LNCaP clone FGC (cell line): ENCODE results near the gene PIP5K1B.

Experiments used
- DNase-seq: peaks from one replicate; pipeline ENCODE4 v3.0.0-alpha.2; 2011; ENCODE audit warnings: low read depth
- H3K4me3 ChIP-seq: 2 replicates; pipeline ENCODE4 v1.5.1; 2011; ENCODE audit warnings: mild to moderate bottlenecking, low read depth, low read length, control low read depth
- TF ChIP-seq, protein P1 (sequence below): IDR thresholded peaks from 2 replicates; pipeline ENCODE4 v1.5.1; 2012; ENCODE audit warnings: mild to moderate bottlenecking; ENCODE audit not compliant: control insufficient read depth, insufficient read depth; ENCODE audit errors: extremely low read depth

The PIP5K1B gene

DNA sequence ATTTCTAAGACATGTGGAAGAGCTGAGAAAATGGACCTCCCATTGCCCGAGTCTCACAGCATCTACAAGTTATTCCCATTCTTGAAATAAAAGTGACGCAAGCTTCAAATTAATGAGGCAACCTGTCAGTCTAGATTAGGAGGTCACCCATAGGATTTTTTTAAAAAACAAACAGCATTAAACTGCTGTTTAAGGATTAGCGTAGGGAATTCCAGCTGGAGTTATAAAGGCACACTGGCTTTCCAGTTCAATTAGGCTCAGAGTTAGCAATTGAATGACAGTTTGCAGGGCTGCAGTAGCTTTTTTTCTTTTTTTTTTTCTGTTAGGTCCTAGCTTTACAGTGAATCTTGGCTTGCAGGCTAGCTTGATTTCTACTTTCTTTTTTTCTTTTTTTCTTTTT lies 292.6 kb downstream of the PIP5K1B start:
- DNase-seq: no peak
- no peak overlapping the region for H3K4me3 ChIP-seq
- TF ChIP-seq, protein P1, sequence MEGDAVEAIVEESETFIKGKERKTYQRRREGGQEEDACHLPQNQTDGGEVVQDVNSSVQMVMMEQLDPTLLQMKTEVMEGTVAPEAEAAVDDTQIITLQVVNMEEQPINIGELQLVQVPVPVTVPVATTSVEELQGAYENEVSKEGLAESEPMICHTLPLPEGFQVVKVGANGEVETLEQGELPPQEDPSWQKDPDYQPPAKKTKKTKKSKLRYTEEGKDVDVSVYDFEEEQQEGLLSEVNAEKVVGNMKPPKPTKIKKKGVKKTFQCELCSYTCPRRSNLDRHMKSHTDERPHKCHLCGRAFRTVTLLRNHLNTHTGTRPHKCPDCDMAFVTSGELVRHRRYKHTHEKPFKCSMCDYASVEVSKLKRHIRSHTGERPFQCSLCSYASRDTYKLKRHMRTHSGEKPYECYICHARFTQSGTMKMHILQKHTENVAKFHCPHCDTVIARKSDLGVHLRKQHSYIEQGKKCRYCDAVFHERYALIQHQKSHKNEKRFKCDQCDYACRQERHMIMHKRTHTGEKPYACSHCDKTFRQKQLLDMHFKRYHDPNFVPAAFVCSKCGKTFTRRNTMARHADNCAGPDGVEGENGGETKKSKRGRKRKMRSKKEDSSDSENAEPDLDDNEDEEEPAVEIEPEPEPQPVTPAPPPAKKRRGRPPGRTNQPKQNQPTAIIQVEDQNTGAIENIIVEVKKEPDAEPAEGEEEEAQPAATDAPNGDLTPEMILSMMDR: no peak

DNA sequence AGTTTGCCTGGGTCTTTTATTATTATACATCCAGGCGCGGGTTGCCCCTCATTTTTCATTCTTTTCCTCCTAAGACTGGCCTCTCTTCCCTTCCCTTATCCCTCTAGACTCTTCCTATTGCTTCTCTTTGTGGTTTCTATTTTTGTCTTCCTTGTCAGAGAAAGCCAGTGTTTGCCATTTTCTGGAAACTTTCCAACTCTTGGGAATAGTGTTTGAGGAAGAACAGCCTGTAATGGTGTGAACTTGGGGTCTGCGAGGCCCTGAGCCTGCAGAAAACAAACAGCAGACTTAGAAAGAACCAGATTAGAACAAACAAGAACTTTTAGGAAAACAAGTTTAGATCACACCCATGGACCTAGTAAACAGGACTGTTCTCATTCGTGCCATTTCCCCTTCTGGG lies 293.3 kb downstream of the PIP5K1B start:
- no peak for DNase-seq
- H3K4me3 ChIP-seq: no peak overlapping the region
- TF ChIP-seq, protein P1: no peak

DNA sequence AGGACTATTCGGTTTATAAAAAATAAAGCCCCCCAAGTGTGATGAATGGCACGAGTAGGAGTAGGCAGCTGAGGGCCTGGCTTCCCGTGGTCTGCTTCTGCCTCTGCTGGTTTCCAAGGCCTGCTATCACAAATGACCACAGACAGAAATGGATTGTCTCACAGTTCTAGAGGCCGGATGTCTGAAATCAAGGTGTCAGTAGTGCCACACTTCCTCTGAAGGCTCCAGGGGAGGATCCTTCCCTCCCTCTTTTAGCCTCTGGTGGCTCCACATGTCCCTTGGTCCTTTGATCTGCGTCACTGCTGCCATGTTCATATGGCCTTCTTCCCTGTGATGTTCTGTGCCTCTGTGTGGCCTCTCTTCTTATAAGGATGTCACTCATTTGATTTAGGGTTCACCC lies 293.8 kb downstream of the PIP5K1B start:
- H3K4me3 ChIP-seq: no peak overlapping the region
- DNase-seq: no peak
- TF ChIP-seq, protein P1: no peak

DNA sequence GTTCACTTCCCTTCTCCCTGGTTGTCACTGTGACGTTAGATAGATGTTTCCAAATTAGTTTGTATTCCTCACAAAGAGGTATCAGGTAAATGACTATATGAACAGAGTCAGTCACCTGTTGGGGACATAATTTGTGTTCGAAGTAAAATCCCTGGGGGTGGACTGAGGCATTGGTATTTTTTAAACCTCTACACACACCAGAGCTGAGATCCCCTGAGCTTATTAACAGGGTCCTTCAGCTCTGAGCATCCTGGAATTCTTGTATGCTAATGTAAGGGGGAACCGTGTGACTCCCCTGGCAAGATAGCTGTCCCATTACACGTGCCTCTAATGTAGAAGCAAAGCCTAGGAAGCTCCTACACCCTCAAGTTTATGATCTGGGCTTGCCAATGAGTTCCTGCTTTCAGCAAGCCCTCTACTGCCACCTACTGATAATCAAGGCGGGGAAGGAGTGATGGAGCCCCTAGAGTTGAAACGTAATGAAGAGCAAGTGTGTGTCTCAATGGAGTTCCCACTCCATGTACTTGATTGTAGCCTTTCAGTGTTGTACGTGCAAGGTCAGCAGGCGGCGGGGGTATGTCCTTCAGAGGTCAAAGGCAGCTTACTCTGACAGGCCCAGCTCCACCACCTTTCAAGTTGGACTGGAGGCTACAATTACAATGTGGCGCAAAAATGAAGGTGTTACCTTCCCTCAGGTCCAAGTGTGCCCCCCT lies 294.5 kb downstream of the PIP5K1B start:
- DNase-seq: no peak
- TF ChIP-seq, protein P1: peak; percentile 95
- H3K4me3 ChIP-seq: no peak overlapping the region

DNA sequence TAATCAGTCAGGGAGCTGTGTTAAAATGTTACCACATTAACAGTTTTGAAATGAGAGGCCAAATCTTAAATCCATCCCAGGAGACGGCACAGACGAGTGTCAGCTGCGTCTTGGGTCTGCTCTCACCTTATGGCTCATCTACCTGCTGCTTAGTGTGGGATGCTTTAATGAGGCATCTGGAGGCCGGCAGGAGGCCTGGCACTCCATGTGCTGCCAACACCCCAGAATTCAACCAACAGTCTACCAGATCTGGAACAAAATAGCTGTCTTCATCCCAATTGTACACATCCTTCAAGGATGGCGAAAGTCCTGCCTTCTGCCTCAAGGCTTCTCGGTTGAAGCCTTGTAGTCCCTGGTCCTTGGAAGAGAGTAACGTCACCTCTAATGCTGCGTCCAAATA lies 296.9 kb downstream of the PIP5K1B start:
- H3K4me3 ChIP-seq: no peak overlapping the region
- TF ChIP-seq, protein P1: no peak
- DNase-seq: no peak

DNA sequence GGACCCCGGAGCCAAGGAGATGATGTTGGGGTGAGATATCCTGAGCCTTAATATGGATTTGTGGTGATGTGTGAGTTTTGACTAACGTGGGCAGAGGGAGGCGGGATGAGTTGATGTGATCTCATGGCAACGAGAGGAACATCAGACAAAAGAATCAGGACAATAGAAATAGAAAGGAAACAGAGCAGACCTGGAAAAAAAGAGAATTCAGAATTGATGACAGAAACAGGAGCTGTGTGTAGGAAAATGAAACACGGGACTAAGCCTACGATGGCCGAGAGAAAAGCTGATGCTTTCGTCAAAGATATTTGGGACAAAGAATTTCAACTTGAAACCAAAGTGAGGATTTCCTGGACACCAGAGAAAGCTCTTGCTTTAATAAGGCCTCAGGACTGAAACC lies 298.0 kb downstream of the PIP5K1B start:
- no peak for DNase-seq
- TF ChIP-seq, protein P1: no peak
- no peak overlapping the region for H3K4me3 ChIP-seq

DNA sequence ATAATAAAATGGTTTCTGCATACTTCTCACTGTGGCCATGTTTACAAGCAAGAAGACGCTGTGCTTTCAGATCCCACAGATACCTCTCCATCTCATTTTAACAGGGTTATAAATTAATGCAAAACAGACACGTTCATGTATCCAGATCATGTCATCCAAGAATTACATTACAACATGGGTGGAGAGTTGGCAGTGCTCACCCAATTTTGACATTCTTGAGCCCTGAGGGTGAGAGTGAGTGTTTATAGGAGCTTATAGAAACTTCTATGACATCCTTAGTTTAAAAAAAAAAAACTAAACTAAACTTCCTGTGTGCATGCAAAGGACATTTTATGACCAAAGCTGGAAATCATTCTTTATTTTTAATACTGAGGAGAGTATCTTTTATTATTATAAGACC lies 299.8 kb downstream of the PIP5K1B start:
- TF ChIP-seq, protein P1: no peak
- DNase-seq: no peak
- no peak overlapping the region for H3K4me3 ChIP-seq
